Pancreas (tissue), 10 donors: ENCODE data around the gene PKNOX2. TPM values are rescaled to one million over a fixed set of nuclear protein-coding genes. Genes with fewer than 3 reads are reported as not detected.

ENCODE experiments used
- ATAC-seq, 4 donors: fragments of 200-7000 bp; cut with Tn5 transposase; one replicate each; pipeline versions ENCODE4 v1.8.0 to v1.9.1; 2020; ENCODE audit warnings: mild to moderate bottlenecking in 4 of 4, moderate library complexity in 4 of 4
- DNase-seq, 6 donors: peaks; one replicate each; pipeline ENCODE4 v3.0.0-alpha.2; 2020
- FAIRE-seq: peaks from 2 replicates; lab custom pipeline; 2012; peaks lifted over from hg19 to GRCh38; lab: Jason Lieb, UNC
- H3K27ac ChIP-seq, 4 donors: fragments of 200-600 bp; sonication (generic); 1 replicate in 3 of 4; 2 replicates in 1 of 4; pipeline versions ENCODE4 v1.5.0 to v1.8.0; 2020
- H3K27me3 ChIP-seq, 4 donors: fragments of 200-600 bp; one replicate each; pipeline ENCODE4 v1.8.0; 2021
- H3K36me3 ChIP-seq, 3 donors: fragments of 200-600 bp; sonication (generic) in 1 of 3; one replicate each; pipeline versions ENCODE4 v1.5.0 to v1.8.0; 2020 to 2021
- H3K4me1 ChIP-seq, 3 donors: fragments of 200-600 bp; one replicate each; pipeline ENCODE4 v1.8.0; 2021
- H3K4me3 ChIP-seq, 4 donors: fragments of 200-600 bp; sonication (generic) in 2 of 4; one replicate each; pipeline versions ENCODE4 v1.5.0 to v1.8.0; 2020 to 2021
- H3K9me3 ChIP-seq, 4 donors: fragments of 200-600 bp; one replicate each; pipeline ENCODE4 v1.8.0; 2021
- WGBS, 2 donors: extraction: QIAGEN DNeasy Blood & Tissue Kit; methylation state at CpG; one replicate each; pipeline ENCODE4 v1.1.7; 2013; 5-methylcytosine and 5-hydroxymethylcytosine counted together
- intact Hi-C, 3 donors: fragments of 100-400 bp; cut with DNase I; formaldehyde crosslinking; loops; one replicate each; pipeline versions ENCODE4 v1.11.1 to v1.14.2; 2022
- polyA plus RNA-seq, 2 donors: library from polyadenylated mRNA; stranded (reverse); fragments of 200-250 nt; gene quantifications; one replicate each; pipeline ENCODE4 v1.2.3, GENCODE V29; 2013
- total RNA-seq, 6 donors: library from RNA; stranded (reverse); fragmentation: NEBNext Ultra II Directional in 4 of 6; extraction: Animal tissue kit (Norgen Biotek cat#: 25700) in 4 of 6; gene quantifications; one replicate each; pipeline versions ENCODE4 v1.2.1 to v1.2.4, GENCODE V29; 2021 to 2023
- TF ChIP-seq, protein P1 (sequence below), 4 donors: fragments of 200-600 bp; sonication (generic) in 3 of 4; IDR thresholded peaks; one replicate each; pipeline versions ENCODE4 v1.5.0 to v1.8.0; 2021; ENCODE audit warnings: antibody characterized with exemption in 4 of 4
- donor health status: healthy with polysubstance abuse.
- donor health status: DM: no; HTN: no; CAD: no; lungs with moderate emphysema.
- donor health status: DM: no; HTN: no; CAD: no.
- donor health status: control.
- donor health status: control.
- donor health status: Bipolar disorder and iron deficiency.
- donor health status: DM: yes; HTN: yes; CAD: no.
- donor health status: DM: no; HTN: no; CAD: no.
- donor health status: DM: no; HTN: no; CAD: no.
- donor health status: DM: yes; HTN: yes; CAD: no.

Gene PKNOX2
- total and polyA plus RNA-seq, 8 donors, result 3.4 to 8.1 (median 5.8) TPM

DNA sequence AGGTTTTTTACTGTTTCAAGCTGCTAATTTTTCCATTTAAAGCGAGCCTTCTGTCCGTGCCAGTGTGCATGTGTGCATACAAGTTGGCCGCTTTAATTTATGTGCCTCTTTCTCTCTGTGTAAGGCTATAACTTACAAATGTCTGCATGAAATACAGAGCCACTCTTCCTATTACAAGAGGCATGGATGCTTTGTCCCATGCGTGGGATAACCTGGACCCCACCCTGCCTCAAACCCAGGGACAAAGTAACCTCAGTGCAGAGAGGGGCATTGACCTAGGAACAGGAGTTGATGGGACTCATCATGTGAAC is 28.8 kb downstream of the PKNOX2 start:
- Histone ChIP-seq H3K36me3 (no peaks in the 10 kb centered on the region), H3K4me1 (no peaks in the 10 kb centered on the region), H3K4me3 (no peak overlapping the region), H3K27ac (no peak overlapping the region), H3K9me3 (no peaks in the 10 kb centered on the region), H3K27me3 (no peaks in the 10 kb centered on the region)
- no peak for DNase-seq
- intact Hi-C loops, result no loop called here
- WGBS, 2 donors, result 94 to 99% methylated on average over 4 of the region's 4 CpGs
- ATAC-seq, result no peak
- no peak for FAIRE-seq
- TF ChIP-seq, protein P1, sequence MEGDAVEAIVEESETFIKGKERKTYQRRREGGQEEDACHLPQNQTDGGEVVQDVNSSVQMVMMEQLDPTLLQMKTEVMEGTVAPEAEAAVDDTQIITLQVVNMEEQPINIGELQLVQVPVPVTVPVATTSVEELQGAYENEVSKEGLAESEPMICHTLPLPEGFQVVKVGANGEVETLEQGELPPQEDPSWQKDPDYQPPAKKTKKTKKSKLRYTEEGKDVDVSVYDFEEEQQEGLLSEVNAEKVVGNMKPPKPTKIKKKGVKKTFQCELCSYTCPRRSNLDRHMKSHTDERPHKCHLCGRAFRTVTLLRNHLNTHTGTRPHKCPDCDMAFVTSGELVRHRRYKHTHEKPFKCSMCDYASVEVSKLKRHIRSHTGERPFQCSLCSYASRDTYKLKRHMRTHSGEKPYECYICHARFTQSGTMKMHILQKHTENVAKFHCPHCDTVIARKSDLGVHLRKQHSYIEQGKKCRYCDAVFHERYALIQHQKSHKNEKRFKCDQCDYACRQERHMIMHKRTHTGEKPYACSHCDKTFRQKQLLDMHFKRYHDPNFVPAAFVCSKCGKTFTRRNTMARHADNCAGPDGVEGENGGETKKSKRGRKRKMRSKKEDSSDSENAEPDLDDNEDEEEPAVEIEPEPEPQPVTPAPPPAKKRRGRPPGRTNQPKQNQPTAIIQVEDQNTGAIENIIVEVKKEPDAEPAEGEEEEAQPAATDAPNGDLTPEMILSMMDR (IDR thresholded peaks at IDR 0.05), result no peak

DNA sequence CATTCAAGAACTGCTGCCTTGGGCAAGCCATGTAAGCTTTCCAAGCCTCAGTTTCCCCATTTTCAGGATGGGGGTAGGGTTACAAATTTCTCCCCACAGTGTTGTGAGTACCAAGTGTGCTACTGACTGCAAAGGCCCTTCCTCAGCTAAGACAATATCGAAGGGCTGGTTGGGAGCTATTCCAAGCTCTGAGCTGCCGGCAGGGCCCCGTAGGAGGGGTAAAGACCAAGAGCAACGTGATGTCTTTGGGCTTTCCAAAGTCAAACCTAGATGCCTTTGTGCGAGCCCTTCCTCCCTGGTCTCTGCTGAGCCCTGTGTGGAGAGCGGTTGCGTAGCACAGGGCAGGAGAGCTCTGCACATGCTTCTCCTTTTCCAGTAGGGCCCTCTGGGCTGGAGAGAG is 29.3 kb downstream of the PKNOX2 start:
- FAIRE-seq (no peak), DNase-seq (no peak), ATAC-seq (no peak)
- 94 to 95% methylated on average over 7 of the region's 7 CpGs for WGBS, 2 donors
- H3K27me3 ChIP-seq, result no peaks in the 10 kb centered on the region
- no peaks in the 10 kb centered on the region for H3K9me3 ChIP-seq
- H3K36me3 ChIP-seq, result no peaks in the 10 kb centered on the region
- TF ChIP-seq, protein P1 (IDR thresholded peaks at IDR 0.05), result no peak
- no peak overlapping the region for H3K27ac ChIP-seq
- H3K4me1 ChIP-seq, result no peaks in the 10 kb centered on the region
- intact Hi-C loops, result no loop called here
- no peak overlapping the region for H3K4me3 ChIP-seq

DNA sequence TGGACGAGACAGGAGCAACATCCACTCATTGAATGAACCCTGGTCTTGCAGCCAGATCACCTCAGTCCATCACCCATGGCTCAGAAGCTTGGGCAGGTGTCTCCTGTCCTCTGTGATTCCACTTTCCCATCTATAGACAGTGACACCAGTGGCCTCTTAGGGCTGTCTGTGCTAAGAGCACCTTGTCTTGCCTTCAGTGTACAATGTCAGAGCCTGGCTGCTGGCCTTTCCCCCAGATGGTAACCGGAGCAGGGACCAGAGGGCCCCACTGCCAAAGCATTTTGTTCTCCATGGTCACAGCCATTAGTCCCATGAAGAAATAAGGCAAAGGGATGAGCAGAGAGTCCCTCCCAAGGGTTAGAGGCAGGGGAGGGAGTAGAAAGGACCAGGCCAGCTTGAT is 35.4 kb downstream of the PKNOX2 start:
- H3K9me3 ChIP-seq, result no peaks in the 10 kb centered on the region
- FAIRE-seq, result no peak
- intact Hi-C loops, result no loop called here
- no peak for ATAC-seq
- 88 to 92% methylated on average over 2 of the region's 2 CpGs for WGBS, 2 donors
- H3K36me3 ChIP-seq, result no peaks in the 10 kb centered on the region
- H3K27me3 ChIP-seq, result no peaks in the 10 kb centered on the region
- peaks cover 3 to 7% (median 7%) of the 10 kb centered on the region in 3 donors for H3K4me1 ChIP-seq
- TF ChIP-seq, protein P1 (IDR thresholded peaks at IDR 0.05), result no peak
- no peak for DNase-seq
- H3K4me3 ChIP-seq, result no peak overlapping the region
- peak overlapping the region in 1 of 4 donors; percentile 79 for H3K27ac ChIP-seq

DNA sequence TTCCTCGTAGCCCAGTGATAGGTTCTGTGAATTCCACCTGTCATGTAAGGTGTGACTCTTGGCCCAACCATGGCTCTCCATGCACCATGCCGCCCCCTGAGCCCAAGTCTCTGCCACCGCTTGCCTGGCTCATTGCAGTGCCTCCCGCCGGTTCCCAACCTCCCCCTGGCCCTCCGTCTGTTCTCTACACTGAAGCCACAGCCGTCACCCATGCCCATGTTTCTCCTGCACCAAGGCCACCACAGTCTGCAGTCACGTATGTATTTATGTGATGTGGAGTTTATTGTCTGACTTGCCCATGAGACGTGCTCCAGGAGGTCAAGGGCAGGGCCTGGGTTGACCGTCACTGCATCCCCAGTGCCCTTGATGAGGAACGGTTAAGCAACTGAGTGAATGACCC is 35.9 kb downstream of the PKNOX2 start:
- FAIRE-seq (no peak), DNase-seq (no peak), ATAC-seq (no peak)
- Histone ChIP-seq H3K4me1 (peaks cover 3 to 7% (median 7%) of the 10 kb centered on the region in 3 donors), H3K4me3 (no peak overlapping the region), H3K27me3 (no peaks in the 10 kb centered on the region), H3K27ac (peak overlapping the region in 3 of 4 donors; percentile 61 to 79 (median 78)), H3K9me3 (no peaks in the 10 kb centered on the region), H3K36me3 (no peaks in the 10 kb centered on the region)
- TF ChIP-seq, protein P1 (IDR thresholded peaks at IDR 0.05), result no peak
- WGBS, 2 donors, result 92 to 96% methylated on average over 11 of the region's 11 CpGs
- intact Hi-C loops, result no loop called here

DNA sequence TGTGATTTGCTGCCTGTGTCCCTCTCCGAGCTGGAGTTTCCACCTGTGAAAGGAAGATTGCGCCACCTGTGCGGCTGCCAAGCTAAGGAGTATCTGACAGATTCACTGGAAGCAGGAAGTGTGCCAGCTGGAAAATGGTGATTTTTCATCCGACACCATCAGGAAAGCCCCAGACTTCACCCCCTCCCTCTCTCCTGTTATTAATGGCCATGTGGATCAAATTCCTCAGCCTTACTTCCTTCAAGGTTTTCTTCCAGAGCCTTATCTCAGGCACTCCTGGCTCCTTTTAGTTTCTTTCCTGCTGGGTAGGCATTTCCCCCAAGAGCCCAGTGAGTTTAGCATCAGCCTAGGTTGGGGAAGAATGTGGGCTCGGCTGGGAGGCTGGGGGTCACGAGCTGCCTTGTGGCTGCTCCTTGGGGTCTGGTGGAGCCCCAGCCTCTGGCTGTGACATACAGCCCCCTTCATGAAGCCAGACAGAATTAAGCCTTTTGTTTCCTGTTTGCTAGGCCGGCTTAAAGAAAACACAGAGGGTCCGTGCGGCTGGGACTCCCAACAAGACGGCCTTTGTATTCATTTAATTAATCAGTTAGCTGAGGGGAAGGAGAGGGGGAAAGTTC is 37.1 kb downstream of the PKNOX2 start:
- H3K36me3 ChIP-seq, result no peaks in the 10 kb centered on the region
- H3K4me1 ChIP-seq, result peaks cover 3 to 7% (median 7%) of the 10 kb centered on the region in 3 donors
- ATAC-seq, result peak; percentile 87 to 89 (median 88)
- FAIRE-seq, result no peak
- no peak overlapping the region for H3K4me3 ChIP-seq
- peak overlapping the region; percentile 41 to 79 (median 70) for H3K27ac ChIP-seq
- H3K27me3 ChIP-seq, result no peaks in the 10 kb centered on the region
- no peaks in the 10 kb centered on the region for H3K9me3 ChIP-seq
- TF ChIP-seq, protein P1 (IDR thresholded peaks at IDR 0.05), result no peak
- 36 to 37% methylated on average over 10 of the region's 10 CpGs for WGBS, 2 donors
- intact Hi-C loops, result no loop called here
- peak; percentile 76 to 88 (median 82) for DNase-seq
